Thyroid gland (tissue), 4 donors: ENCODE measurements around the gene NKIRAS2.

Source experiments
- CTCF ChIP-seq, 6 experiments: fragments of 200-600 bp in 3 of 6; fragments of 450-650 bp in 3 of 6; sonication (generic) in 3 of 6; IDR thresholded peaks; one replicate each; pipeline ENCODE4 v1.5.1; 2016 to 2019; ENCODE audit warnings: antibody characterized with exemption in 6 of 6, mild to moderate bottlenecking in 2 of 6, inconsistent platforms in 1 of 6, moderate library complexity in 1 of 6
- POLR2A ChIP-seq, 2 donors: fragments of 450-650 bp; IDR thresholded peaks; one replicate each; pipeline ENCODE4 v1.6.1; 2017; ENCODE audit warnings: antibody characterized with exemption in 2 of 2, mild to moderate bottlenecking in 2 of 2, moderate library complexity in 1 of 2

DNA sequence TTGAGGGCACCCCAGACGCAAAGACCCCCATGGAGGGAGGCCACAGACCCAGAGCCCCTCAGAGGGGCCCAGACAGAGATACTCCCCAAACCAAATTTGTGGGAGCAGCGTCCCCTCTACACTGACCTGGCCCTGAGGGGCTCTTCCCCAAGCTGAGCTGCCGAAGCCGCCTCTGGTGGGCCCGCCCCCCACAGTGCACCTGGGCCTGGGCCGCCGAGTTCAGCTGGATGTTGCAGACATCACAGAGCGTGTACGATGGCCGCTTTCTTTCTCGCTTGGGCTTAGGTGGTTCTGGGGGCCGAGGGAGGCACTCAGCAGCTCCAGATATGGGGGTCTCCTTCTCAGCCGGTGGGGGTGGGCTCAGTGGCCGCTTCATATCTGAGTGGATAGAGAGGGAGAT, 42.8 kb downstream of the NKIRAS2 start:
- TF ChIP-seq CTCF (IDR thresholded peaks at IDR 0.05) (no peak), POLR2A (IDR thresholded peaks at IDR 0.05) (no peak)
